Hepatocyte (in vitro differentiated cells): ENCODE results near the gene CDH4. TPM values are rescaled to one million over a fixed set of nuclear protein-coding genes. Genes with fewer than 3 reads are reported as not detected.

Source experiments
- DNase-seq: peaks from one replicate; pipeline ENCODE4 v3.0.0-alpha.2; 2016; ENCODE audit warnings: low spot score
- H2AFZ ChIP-seq: fragments of 200-600 bp; sonication (generic); 2 replicates; pipeline ENCODE4 v1.6.0; 2016; ENCODE audit warnings: antibody characterized with exemption, mild to moderate bottlenecking
- H3K27ac ChIP-seq: fragments of 200-600 bp; sonication (generic); 2 replicates; pipeline ENCODE4 v1.5.1; 2016; ENCODE audit warnings: mild to moderate bottlenecking
- H3K27me3 ChIP-seq: fragments of 200-600 bp; sonication (generic); 2 replicates; pipeline ENCODE4 v1.6.1; 2016
- H3K36me3 ChIP-seq: fragments of 200-600 bp; sonication (generic); replicated peaks from 2 replicates; pipeline ENCODE4 v1.5.1; 2016; ENCODE audit warnings: low read depth; ENCODE audit not compliant: insufficient read depth
- H3K4me1 ChIP-seq: fragments of 200-600 bp; sonication (generic); 2 replicates; pipeline ENCODE4 v1.5.1; 2016; ENCODE audit warnings: mild to moderate bottlenecking, moderate library complexity; ENCODE audit not compliant: insufficient read depth
- H3K4me2 ChIP-seq: fragments of 200-600 bp; sonication (generic); 2 replicates; pipeline ENCODE4 v1.6.0; 2016
- H3K4me3 ChIP-seq: fragments of 200-600 bp; sonication (generic); 2 replicates; pipeline ENCODE4 v1.5.1; 2016; ENCODE audit warnings: mild to moderate bottlenecking
- H3K79me2 ChIP-seq: fragments of 200-600 bp; sonication (generic); 2 replicates; pipeline ENCODE4 v1.6.0; 2017; ENCODE audit warnings: mild to moderate bottlenecking
- H3K9me2 ChIP-seq: fragments of 200-600 bp; sonication (generic); replicated peaks from 2 replicates; pipeline ENCODE4 v1.6.0; 2017; ENCODE audit warnings: mild to moderate bottlenecking; ENCODE audit not compliant: insufficient read depth
- H3K9me3 ChIP-seq: fragments of 200-600 bp; sonication (generic); 2 replicates; pipeline ENCODE4 v1.5.1; 2016; ENCODE audit warnings: low read depth, mild to moderate bottlenecking
- H4K20me1 ChIP-seq: fragments of 200-600 bp; sonication (generic); 2 replicates; pipeline ENCODE4 v1.6.0; 2016; ENCODE audit warnings: mild to moderate bottlenecking; ENCODE audit not compliant: insufficient read depth, poor library complexity, severe bottlenecking
- EZH2 ChIP-seq: fragments of 200-600 bp; sonication (generic); IDR thresholded peaks from 2 replicates; pipeline ENCODE4 v1.6.1; 2016; ENCODE audit warnings: antibody characterized with exemption, mild to moderate bottlenecking, borderline replicate concordance
- EZH2phosphoT487 ChIP-seq: fragments of 200-600 bp; sonication (generic); IDR thresholded peaks from one replicate; pipeline ENCODE4 v1.6.1; 2018; ENCODE audit warnings: antibody characterized with exemption, mild to moderate bottlenecking, low read depth, moderate library complexity; ENCODE audit not compliant: unreplicated experiment, severe bottlenecking
- WGBS: methylation state at CpG from one replicate; pipeline ENCODE4 v1.1.6; 2016; ENCODE audit warnings: low lambda C conversion rate; ENCODE audit errors: missing lambda C conversion rate; 5-methylcytosine and 5-hydroxymethylcytosine counted together
- polyA plus RNA-seq: library from polyadenylated mRNA; unstranded; fragments of >200 nt; fragmentation: Nextera tagmentation; extraction: Ambion mirVana; gene quantifications from 2 replicates; pipeline ENCODE4 v1.2.1, GENCODE V29; 2016
- total RNA-seq: library from RNA; depleted of rRNA; stranded (reverse); fragments of >200 nt; gene quantifications from 2 replicates; pipeline ENCODE4 v1.2.3, GENCODE V29; 2014
- TF ChIP-seq, protein P1 (sequence below): fragments of 200-600 bp; sonication (generic); IDR thresholded peaks from 2 replicates; pipeline ENCODE4 v1.5.1; 2016; ENCODE audit warnings: antibody characterized with exemption, mild to moderate bottlenecking; ENCODE audit not compliant: poor library complexity

CDH4 gene
- total and polyA plus RNA-seq, 2 experiments from 2014 or later = 0.53 to 0.73 TPM

DNA sequence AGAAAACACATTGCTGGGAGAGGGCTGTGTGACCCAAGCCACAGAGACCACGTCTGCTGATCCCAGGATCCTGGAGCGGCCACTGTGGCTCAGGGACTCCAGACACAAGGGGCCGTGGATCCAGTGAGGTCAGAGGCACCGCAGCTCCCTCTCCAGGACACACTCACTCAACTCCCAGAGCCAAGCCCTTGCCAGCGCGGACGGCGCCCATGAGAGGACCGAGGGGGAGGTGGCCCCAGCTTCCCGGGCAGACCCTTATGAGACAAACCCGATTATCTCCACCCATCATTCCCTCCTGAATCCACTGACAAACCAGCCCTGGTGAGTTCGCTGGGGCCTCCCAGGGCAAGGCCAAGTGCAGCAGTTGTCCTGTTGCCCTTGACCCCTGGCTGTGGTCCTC is 612.4 kb downstream of the CDH4 start:
- no peak for DNase-seq
- Histone ChIP-seq H3K27ac (no peak overlapping the region), H4K20me1 (no peaks in the 10 kb centered on the region), H3K9me3 (no peaks in the 10 kb centered on the region), H3K36me3 (no peaks in the 10 kb centered on the region), H3K27me3 (no peaks in the 10 kb centered on the region), H3K4me1 (no peaks in the 10 kb centered on the region), H3K9me2 (no peaks in the 10 kb centered on the region), H3K4me2 (no peak overlapping the region), H3K79me2 (no peaks in the 10 kb centered on the region), H2AFZ (no peak overlapping the region), H3K4me3 (no peak overlapping the region)
- TF ChIP-seq EZH2phosphoT487 = no peak
- TF ChIP-seq, protein P1, sequence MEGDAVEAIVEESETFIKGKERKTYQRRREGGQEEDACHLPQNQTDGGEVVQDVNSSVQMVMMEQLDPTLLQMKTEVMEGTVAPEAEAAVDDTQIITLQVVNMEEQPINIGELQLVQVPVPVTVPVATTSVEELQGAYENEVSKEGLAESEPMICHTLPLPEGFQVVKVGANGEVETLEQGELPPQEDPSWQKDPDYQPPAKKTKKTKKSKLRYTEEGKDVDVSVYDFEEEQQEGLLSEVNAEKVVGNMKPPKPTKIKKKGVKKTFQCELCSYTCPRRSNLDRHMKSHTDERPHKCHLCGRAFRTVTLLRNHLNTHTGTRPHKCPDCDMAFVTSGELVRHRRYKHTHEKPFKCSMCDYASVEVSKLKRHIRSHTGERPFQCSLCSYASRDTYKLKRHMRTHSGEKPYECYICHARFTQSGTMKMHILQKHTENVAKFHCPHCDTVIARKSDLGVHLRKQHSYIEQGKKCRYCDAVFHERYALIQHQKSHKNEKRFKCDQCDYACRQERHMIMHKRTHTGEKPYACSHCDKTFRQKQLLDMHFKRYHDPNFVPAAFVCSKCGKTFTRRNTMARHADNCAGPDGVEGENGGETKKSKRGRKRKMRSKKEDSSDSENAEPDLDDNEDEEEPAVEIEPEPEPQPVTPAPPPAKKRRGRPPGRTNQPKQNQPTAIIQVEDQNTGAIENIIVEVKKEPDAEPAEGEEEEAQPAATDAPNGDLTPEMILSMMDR = no peak
- TF ChIP-seq EZH2 = no peak
- WGBS = 89% methylated on average over 12 of the region's 12 CpGs

DNA sequence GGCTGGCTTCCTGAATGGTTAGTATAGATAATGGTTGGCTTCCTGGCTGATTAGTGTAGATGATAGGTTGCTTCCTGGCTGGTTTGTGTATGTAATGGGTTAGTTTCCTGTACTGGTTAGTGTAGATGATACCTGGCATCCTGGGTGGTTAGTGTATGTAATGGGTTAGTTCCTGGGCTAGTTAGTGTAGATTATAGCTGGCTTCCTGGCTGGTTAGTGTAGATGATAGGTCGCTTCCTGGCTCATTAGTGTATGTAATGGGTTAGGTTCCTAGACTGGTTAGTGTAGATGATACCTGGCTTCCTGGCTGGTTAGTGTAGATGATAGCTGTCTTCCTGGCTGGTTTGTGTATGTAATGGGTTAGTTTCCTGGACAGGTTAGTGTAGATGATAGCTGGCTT is 613.3 kb downstream of the CDH4 start:
- Histone ChIP-seq H4K20me1 (no peaks in the 10 kb centered on the region), H3K27me3 (no peaks in the 10 kb centered on the region), H3K9me2 (no peaks in the 10 kb centered on the region), H3K9me3 (no peaks in the 10 kb centered on the region), H3K79me2 (no peaks in the 10 kb centered on the region), H3K4me2 (no peak overlapping the region), H3K27ac (no peak overlapping the region), H3K36me3 (no peaks in the 10 kb centered on the region), H3K4me1 (no peaks in the 10 kb centered on the region), H2AFZ (no peak overlapping the region), H3K4me3 (no peak overlapping the region)
- 85% methylated on average over 1 of the region's 1 CpG for WGBS
- no peak for TF ChIP-seq EZH2phosphoT487
- no peak for TF ChIP-seq EZH2
- TF ChIP-seq, protein P1 = no peak
- no peak for DNase-seq

DNA sequence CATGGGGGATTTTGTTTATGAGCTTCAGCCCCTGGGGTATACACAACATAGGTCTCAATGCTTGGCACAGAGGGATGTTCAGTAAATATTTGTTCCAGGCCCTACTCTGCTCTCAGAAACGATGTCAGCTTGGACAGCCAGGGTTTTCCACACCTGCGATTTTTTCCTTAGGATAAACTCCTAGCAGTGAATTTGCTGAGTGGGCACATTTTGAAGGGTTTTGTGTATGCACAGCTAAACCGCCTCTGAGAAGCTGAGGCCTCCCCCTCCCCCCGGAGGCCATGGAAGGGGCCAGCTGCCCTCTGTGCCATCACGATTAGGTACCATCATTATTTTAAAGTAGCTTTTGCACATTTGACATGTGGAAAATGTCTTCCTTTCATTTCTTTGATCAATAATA is 614.1 kb downstream of the CDH4 start:
- WGBS = 80% methylated on average over 5 of the region's 5 CpGs
- no peaks in the 10 kb centered on the region for H3K27me3 ChIP-seq
- no peaks in the 10 kb centered on the region for H3K9me3 ChIP-seq
- no peak overlapping the region for H3K4me3 ChIP-seq
- H3K4me1 ChIP-seq = no peaks in the 10 kb centered on the region
- H3K4me2 ChIP-seq = no peak overlapping the region
- no peaks in the 10 kb centered on the region for H3K9me2 ChIP-seq
- no peak for DNase-seq
- no peaks in the 10 kb centered on the region for H3K36me3 ChIP-seq
- TF ChIP-seq EZH2 = no peak
- TF ChIP-seq, protein P1 = no peak
- no peak for TF ChIP-seq EZH2phosphoT487
- H3K27ac ChIP-seq = no peak overlapping the region
- H3K79me2 ChIP-seq = no peaks in the 10 kb centered on the region
- H4K20me1 ChIP-seq = no peaks in the 10 kb centered on the region
- no peak overlapping the region for H2AFZ ChIP-seq

DNA sequence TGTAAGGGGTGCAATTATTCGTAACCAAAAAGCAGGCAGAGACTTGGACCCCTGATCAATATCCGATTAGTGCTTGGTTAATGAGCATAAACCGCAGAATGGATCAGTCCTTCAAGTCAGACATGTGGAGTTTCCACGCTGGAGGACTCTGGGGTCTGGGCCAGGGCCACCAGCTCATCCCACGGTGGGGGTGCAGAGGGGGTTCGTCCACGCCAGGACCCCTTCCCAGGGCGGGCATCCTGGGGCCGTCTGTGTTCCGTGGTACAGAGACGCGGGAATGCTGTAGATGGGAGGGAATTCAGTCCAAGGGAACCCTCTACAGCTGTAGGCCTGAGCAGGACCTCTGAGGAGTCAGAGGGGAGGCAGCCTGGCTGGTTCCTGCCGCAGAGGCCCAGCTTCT is 615.9 kb downstream of the CDH4 start:
- Histone ChIP-seq H3K9me3 (no peaks in the 10 kb centered on the region), H3K4me2 (no peak overlapping the region), H3K79me2 (no peaks in the 10 kb centered on the region), H2AFZ (no peak overlapping the region), H4K20me1 (no peaks in the 10 kb centered on the region), H3K9me2 (no peaks in the 10 kb centered on the region), H3K27ac (no peak overlapping the region), H3K4me1 (no peaks in the 10 kb centered on the region), H3K27me3 (no peaks in the 10 kb centered on the region), H3K4me3 (no peak overlapping the region), H3K36me3 (no peaks in the 10 kb centered on the region)
- DNase-seq = no peak
- 88% methylated on average over 13 of the region's 13 CpGs for WGBS
- TF ChIP-seq, protein P1 = no peak
- TF ChIP-seq EZH2phosphoT487 = no peak
- no peak for TF ChIP-seq EZH2
